Activated naive CD4-positive, alpha-beta T cell treated with anti-CD3 and anti-CD28 coated beads, Interleukin-2, amount 50 U/mL, for 24 hours (primary cell): ENCODE measurements around the gene CREB1.
A peak's percentile ranks its signal among the peaks of the same experiment; 100 is the strongest.

ENCODE experiments used
- H3K27ac Mint-ChIP-seq: one replicate; pipeline ENCODE4 v1.8.0; 2021; ENCODE audit warnings: mild to moderate bottlenecking, mixed read lengths
- H3K27me3 Mint-ChIP-seq: one replicate; pipeline ENCODE4 v1.8.0; 2021; ENCODE audit warnings: mixed read lengths
- H3K36me3 Mint-ChIP-seq: one replicate; pipeline ENCODE4 v1.8.0; 2021; ENCODE audit warnings: mixed read lengths
- H3K4me1 Mint-ChIP-seq: one replicate; pipeline ENCODE4 v1.8.0; 2021; ENCODE audit warnings: mixed read lengths
- H3K4me3 Mint-ChIP-seq: one replicate; pipeline ENCODE4 v1.8.0; 2021; ENCODE audit warnings: mild to moderate bottlenecking, mixed read lengths
- H3K9me3 Mint-ChIP-seq: one replicate; pipeline ENCODE4 v1.8.0; 2021; ENCODE audit warnings: mixed read lengths

Gene CREB1

DNA sequence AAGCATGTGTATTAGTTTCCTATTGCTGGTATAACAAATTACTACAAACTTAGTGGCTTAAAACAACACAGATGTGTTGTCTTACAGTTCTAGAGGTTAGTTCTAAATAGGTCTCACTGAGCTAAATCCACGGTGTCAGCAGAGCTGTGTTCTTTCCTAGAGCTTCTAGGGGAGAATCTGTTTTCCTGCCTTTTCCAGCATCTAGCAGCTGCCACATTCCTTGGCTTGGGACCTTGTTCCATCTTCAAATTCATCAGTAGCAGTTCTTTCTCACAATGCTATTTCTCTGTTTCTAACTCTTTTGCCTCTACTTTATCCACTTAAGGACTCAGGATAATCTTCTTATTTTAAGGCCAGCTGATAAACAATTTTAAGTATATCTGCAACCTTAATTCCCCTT is 32.2 kb upstream of the CREB1 start:
- Mint-ChIP-seq H3K36me3 (peaks cover 3% of the 10 kb centered on the region), H3K4me1 (peaks cover 18% of the 10 kb centered on the region), H3K27ac (no peak overlapping the region), H3K4me3 (no peak overlapping the region), H3K27me3 (no peaks in the 10 kb centered on the region), H3K9me3 (no peaks in the 10 kb centered on the region)

DNA sequence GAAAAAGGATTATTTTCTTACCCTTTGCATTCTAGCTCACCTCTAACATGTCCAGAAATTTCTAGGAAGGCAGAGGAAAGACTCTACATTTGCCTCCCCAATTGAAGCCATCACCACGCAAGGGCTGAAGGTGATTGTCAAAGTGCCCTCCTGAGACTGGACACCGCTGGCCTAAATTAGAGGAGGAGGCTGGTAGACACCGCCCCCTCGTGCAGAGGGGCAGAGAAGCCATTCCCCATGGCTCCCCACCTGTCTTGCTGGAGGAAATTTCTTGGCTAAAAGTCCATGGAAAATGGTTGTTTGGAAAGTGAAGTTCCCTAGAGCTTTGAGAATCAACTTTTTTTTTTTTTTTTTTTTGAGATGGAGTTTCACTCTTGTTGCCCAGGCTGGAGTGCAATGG is 31.3 kb upstream of the CREB1 start:
- Mint-ChIP-seq H3K36me3 (peaks cover 3% of the 10 kb centered on the region), H3K27ac (no peak overlapping the region), H3K9me3 (no peaks in the 10 kb centered on the region), H3K4me3 (no peak overlapping the region), H3K4me1 (peaks cover 18% of the 10 kb centered on the region), H3K27me3 (no peaks in the 10 kb centered on the region)

GRCh38 chr2:207499114-207499513 is 30.6 kb upstream of the CREB1 start:
- Mint-ChIP-seq H3K9me3 (no peaks in the 10 kb centered on the region), H3K4me1 (peaks cover 25% of the 10 kb centered on the region), H3K36me3 (peaks cover 5% of the 10 kb centered on the region), H3K4me3 (no peak overlapping the region), H3K27ac (peak overlapping the region; percentile 21), H3K27me3 (no peaks in the 10 kb centered on the region)

DNA sequence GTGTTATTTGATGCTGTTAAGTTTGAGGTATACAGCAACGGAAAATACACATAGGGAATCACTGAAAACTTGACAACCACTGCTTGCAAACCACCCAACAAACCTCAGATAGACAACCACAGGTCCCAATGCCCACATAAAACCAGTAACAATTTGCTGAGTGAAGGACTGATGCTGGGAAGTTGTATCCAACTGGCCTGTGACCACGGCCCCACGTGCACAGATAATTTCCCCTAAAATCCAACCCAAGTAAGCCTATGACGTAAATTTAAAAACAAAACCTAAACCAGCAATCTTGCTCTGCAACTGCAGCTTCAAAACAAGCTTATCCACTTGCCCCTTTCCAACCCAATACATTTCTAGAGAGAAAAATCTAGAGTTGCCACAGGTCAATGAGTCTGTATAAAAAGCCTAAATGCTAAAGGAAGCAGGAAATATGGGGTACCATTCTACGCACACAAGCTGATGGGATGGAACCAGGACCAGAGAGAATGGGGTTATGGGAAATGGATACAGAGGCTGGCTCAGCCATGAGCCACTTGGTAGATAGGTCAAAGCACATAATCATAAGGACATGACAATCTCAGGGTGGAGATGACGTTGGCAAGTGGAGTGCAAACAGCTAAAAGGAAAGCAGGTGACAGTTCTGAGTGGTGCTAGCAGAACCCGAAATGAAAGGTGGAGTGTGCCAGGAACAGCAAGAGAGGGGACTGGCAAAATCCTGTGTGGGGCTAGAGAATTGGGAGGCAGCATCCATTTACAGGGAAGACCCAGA is 27.8 kb upstream of the CREB1 start:
- Mint-ChIP-seq H3K9me3 (no peaks in the 10 kb centered on the region), H3K27me3 (no peaks in the 10 kb centered on the region), H3K4me1 (peaks cover 54% of the 10 kb centered on the region), H3K27ac (no peak overlapping the region), H3K36me3 (peaks cover 5% of the 10 kb centered on the region), H3K4me3 (no peak overlapping the region)

DNA sequence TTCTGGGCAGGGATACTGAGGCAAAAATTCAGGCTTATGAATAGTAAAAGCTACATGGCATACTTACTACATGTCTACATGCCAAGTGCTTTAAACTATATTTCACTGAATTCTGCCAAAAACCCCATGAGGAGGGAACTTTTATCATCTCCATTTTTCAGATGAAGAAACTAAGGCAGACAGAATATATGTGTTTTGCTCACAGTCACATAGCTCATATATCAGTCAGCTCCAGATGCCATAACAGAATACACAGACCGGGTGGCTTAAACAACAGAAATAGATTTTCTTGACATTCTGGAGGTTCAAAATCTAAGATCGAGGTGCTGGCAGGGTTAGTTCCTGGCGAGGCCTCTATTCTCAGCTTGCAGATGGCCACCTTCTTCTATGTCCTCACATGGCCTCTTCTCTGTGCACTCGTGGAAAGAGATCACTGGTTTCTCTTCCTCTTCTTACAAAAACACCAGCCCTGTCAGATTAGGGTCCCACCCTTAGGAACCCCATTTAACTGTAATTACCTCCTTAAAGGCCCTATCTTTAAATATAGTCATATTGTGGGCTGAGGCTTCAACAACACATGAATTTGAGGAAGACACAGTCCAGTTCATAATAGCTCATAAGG is 27.1 kb upstream of the CREB1 start:
- Mint-ChIP-seq H3K9me3 (no peaks in the 10 kb centered on the region), H3K36me3 (peaks cover 5% of the 10 kb centered on the region), H3K27ac (peak overlapping the region; percentile 17), H3K4me1 (peaks cover 56% of the 10 kb centered on the region), H3K27me3 (no peaks in the 10 kb centered on the region), H3K4me3 (no peak overlapping the region)

DNA sequence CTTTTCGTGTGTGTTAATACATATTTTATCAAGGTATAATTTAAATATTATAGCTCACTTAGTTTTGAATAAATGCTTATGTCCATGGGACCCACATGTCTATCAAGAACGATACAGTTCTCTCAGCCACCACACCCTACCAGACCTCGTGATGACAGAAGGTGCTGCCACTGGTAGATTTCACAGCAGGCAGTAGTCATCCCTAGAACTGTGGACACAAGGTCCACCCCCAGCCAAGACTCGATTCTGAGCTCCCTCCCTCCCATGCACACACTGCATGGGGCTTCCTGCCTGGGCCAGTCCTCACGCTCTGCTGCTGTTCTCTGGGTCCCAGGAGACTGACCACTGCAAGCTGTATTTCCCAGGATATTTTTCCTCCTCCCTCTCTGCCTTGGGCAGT is 26.5 kb upstream of the CREB1 start:
- H3K27me3 Mint-ChIP-seq: no peaks in the 10 kb centered on the region
- H3K36me3 Mint-ChIP-seq: peaks cover 5% of the 10 kb centered on the region
- H3K4me3 Mint-ChIP-seq: no peak overlapping the region
- H3K9me3 Mint-ChIP-seq: no peaks in the 10 kb centered on the region
- H3K4me1 Mint-ChIP-seq: peaks cover 56% of the 10 kb centered on the region
- H3K27ac Mint-ChIP-seq: no peak overlapping the region

DNA sequence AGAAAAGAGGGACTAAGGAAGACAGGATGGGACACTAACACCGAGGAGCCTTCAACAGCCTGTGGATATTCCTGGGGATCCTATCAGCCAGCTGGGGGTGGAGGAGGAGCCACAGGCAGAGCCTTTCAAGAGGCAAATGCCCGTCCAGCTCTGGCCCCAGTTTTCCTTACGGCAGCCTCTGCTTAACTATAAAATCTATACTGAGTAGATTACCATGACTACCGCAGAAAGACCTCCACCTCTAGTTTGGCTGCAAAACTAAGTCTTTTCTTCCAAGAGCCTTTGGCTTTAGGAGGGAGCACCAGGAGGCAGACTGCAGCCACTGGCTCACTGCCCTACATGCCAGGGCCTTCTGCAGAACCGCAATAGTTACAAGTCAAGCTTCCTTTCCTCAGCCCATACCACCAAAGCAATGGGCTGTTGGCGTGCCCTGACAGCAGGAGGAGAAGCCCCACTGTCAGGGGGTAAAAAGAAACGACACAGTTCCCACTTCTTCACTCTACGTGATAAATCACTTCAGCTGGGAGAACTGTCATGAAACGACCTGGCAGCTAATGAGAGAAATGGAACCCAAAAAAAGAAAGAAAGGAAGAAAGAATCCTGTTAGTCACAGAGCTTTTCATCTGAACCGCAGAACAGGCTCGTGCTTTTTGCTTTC is 25.1 kb upstream of the CREB1 start:
- Mint-ChIP-seq H3K36me3 (peaks cover 5% of the 10 kb centered on the region), H3K4me1 (peaks cover 51% of the 10 kb centered on the region), H3K9me3 (no peaks in the 10 kb centered on the region), H3K27me3 (no peaks in the 10 kb centered on the region), H3K4me3 (peak overlapping the region; percentile 57), H3K27ac (peak overlapping the region; percentile 43)

- Mint-ChIP-seq H3K4me1 (peaks cover 51% of the 10 kb centered on the region), H3K9me3 (no peaks in the 10 kb centered on the region), H3K27ac (peak overlapping the region; percentile 43), H3K4me3 (peak overlapping the region; percentile 57), H3K36me3 (peaks cover 5% of the 10 kb centered on the region), H3K27me3 (no peaks in the 10 kb centered on the region)
These were observed 24.6 kb upstream of the CREB1 start for GRCh38 chr2:207505171-207505570.

GRCh38 chr2:207505728-207506127 is 24.0 kb upstream of the CREB1 start:
- no peaks in the 10 kb centered on the region for H3K27me3 Mint-ChIP-seq
- H3K9me3 Mint-ChIP-seq: no peaks in the 10 kb centered on the region
- H3K4me1 Mint-ChIP-seq: peaks cover 56% of the 10 kb centered on the region
- H3K4me3 Mint-ChIP-seq: peak overlapping the region; percentile 40
- H3K36me3 Mint-ChIP-seq: peaks cover 5% of the 10 kb centered on the region
- peak overlapping the region; percentile 77 for H3K27ac Mint-ChIP-seq

- H3K4me1 Mint-ChIP-seq: peaks cover 55% of the 10 kb centered on the region
- H3K9me3 Mint-ChIP-seq: no peaks in the 10 kb centered on the region
- H3K4me3 Mint-ChIP-seq: peak overlapping the region; percentile 35
- H3K27me3 Mint-ChIP-seq: no peaks in the 10 kb centered on the region
- peaks cover 5% of the 10 kb centered on the region for H3K36me3 Mint-ChIP-seq
- H3K27ac Mint-ChIP-seq: peak overlapping the region; percentile 77
These were observed 23.3 kb upstream of the CREB1 start for GRCh38 chr2:207506426-207506825.

- Mint-ChIP-seq H3K4me1 (peaks cover 51% of the 10 kb centered on the region), H3K27me3 (no peaks in the 10 kb centered on the region), H3K4me3 (no peak overlapping the region), H3K36me3 (peaks cover 2% of the 10 kb centered on the region), H3K9me3 (no peaks in the 10 kb centered on the region), H3K27ac (no peak overlapping the region)
These were observed 19.6 kb upstream of the CREB1 start for GRCh38 chr2:207510148-207510547.

DNA sequence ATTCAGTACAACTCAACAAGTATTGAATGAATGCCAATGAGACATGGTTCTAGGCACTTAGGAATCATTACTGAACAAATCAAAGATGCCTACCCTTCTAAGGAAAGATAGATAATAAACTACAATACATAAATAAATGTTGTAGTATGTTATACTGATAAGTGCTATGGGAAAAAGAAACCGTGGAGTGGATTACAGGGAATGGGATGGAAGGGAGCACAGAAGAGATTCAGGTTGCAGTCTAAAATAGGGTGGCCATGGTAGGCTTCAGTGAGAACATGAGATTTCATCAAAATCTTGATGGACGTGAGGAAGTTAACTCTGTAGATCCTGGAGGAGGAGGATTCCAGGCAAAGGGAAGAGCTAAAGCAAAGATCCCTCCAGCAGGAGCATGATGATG is 17.9 kb upstream of the CREB1 start:
- no peaks in the 10 kb centered on the region for H3K9me3 Mint-ChIP-seq
- peaks cover 45% of the 10 kb centered on the region for H3K4me1 Mint-ChIP-seq
- H3K4me3 Mint-ChIP-seq: no peak overlapping the region
- H3K36me3 Mint-ChIP-seq: peaks cover 2% of the 10 kb centered on the region
- H3K27me3 Mint-ChIP-seq: no peaks in the 10 kb centered on the region
- H3K27ac Mint-ChIP-seq: no peak overlapping the region

- no peaks in the 10 kb centered on the region for H3K9me3 Mint-ChIP-seq
- peak overlapping the region; percentile 75 for H3K27ac Mint-ChIP-seq
- peaks cover 2% of the 10 kb centered on the region for H3K36me3 Mint-ChIP-seq
- H3K27me3 Mint-ChIP-seq: no peaks in the 10 kb centered on the region
- H3K4me1 Mint-ChIP-seq: peaks cover 42% of the 10 kb centered on the region
- no peak overlapping the region for H3K4me3 Mint-ChIP-seq
These were observed 17.4 kb upstream of the CREB1 start for GRCh38 chr2:207512356-207512755.

- H3K27ac Mint-ChIP-seq: peak overlapping the region; percentile 63
- H3K4me3 Mint-ChIP-seq: peak overlapping the region; percentile 4
- H3K36me3 Mint-ChIP-seq: peaks cover 2% of the 10 kb centered on the region
- no peaks in the 10 kb centered on the region for H3K27me3 Mint-ChIP-seq
- H3K4me1 Mint-ChIP-seq: peaks cover 42% of the 10 kb centered on the region
- H3K9me3 Mint-ChIP-seq: no peaks in the 10 kb centered on the region
These were observed 16.1 kb upstream of the CREB1 start for GRCh38 chr2:207513551-207514257.

- H3K4me3 Mint-ChIP-seq: no peak overlapping the region
- H3K9me3 Mint-ChIP-seq: no peaks in the 10 kb centered on the region
These were observed 15.3 kb upstream of the CREB1 start for GRCh38 chr2:207514451-207514850.

More at GRCh38 chr2:207514451-207514850, 15.3 kb upstream of the CREB1 start:
- Mint-ChIP-seq H3K4me1 (peaks cover 42% of the 10 kb centered on the region), H3K27me3 (no peaks in the 10 kb centered on the region), H3K27ac (peak overlapping the region; percentile 63), H3K36me3 (peaks cover 2% of the 10 kb centered on the region)
